ENCODE data around the gene ECE2.
"Not testable (repeated sequence)": the region's sequence is repeated elsewhere in the genome, so short reads cannot be mapped to it uniquely, and the experiment has no call there.

The ECE2 gene

DNA sequence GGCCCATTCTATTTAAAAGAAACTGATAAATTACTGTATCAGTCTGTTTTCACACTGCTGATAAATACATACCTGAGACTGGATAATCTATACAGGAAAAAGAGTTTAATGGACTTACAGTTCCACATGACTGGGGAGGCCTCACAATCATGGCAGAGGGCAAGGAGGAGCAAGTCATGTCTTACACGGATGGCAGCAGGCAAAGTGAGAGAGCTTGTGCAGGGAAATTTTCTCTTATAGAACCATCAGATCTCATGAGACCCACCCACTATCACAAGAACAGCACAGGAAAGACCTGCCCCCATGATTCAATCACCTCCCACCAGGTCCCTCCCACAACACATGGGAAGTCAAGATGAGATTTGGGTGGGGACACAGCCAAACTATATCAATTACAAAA, 8.6 kb upstream of the ECE2 start:
- DNase-seq (ENCODE audit: low read depth in 2 of 2): not testable (repeated sequence)

DNA sequence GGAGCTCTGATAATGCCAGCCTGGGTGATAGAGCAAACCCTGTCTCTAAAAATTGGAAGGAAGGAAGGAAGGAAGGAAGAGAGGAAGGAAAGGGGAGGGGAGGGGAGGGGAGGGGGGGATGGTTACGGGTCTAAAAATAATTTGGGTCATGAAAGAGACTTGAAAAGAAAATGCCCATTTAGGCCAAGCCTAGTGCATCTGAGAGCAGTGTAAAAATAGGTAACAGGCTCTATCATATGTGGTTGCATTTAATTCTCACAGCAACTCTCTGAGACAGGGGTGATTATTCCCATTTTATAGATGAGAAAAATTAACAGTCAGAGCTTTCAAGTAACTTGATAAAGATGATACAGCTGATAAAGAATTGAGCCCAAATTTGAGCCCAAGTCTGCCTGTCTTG, 3.6 kb upstream of the ECE2 start:
- no peak for DNase-seq (ENCODE audit: low read depth in 2 of 2)

DNA sequence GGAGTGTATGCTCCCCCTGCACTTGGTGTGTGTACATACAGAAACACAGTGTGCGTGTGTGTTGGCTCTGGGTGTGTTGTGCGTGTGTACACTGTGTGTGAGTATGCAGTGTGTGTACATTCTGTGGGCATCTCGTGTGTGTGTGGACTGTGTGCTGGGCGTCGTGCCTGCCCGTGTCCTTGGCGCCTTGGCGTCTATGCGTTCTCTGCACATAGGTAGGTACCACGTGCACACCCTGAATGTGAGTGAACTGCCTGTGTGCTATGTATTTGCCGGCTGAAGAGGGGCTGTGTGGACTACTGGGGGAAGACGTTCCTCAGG, 481 bp upstream of the ECE2 start:
- no peak for DNase-seq (ENCODE audit: low read depth in 2 of 2)

- DNase-seq (ENCODE audit: low read depth in 2 of 2): no peak
Measured at GRCh38 chr3:184277366-184277765, 1.5 kb downstream of the ECE2 start.

GRCh38 chr3:184282941-184283340, 7.1 kb downstream of the ECE2 start:
- DNase-seq (ENCODE audit: low read depth in 2 of 2): no peak

DNA sequence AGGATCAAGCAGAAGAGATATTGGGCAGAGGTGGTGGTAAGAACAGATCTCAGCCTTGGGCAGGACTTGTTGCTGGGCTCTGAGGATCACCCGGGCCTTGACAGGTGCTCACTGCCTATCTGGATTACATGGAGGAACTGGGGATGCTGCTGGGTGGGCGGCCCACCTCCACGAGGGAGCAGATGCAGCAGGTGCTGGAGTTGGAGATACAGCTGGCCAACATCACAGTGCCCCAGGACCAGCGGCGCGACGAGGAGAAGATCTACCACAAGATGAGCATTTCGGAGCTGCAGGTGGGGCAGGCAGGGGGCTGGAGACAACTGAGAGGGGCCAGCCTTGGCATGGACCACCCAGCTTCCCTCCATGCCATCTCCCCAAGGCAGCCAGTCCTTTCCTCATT, 7.9 kb downstream of the ECE2 start:
- DNase-seq (ENCODE audit: low read depth in 2 of 2): no peak

DNA sequence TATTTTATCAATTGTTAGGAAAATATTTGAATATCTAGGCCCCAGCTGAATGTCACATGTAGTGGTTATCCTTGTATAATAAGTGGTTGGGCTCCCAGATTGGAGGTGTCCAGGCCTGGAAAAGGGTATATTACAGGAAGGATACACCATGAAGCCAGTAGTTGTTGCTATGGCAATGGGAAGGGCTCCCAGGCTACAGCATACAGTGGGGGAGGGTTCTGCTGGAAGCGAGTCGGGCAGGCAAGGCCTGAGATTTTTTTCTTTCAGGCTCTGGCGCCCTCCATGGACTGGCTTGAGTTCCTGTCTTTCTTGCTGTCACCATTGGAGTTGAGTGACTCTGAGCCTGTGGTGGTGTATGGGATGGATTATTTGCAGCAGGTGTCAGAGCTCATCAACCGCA, 8.9 kb downstream of the ECE2 start:
- no peak for DNase-seq (ENCODE audit: low read depth in 2 of 2)

- peak; percentile 41 to 47 for DNase-seq (ENCODE audit: low read depth in 2 of 2)
Measured at GRCh38 chr3:184289426-184289938, 13.7 kb downstream of the ECE2 start.

- DNase-seq (ENCODE audit: low read depth in 2 of 2): no peak
Measured at GRCh38 chr3:184290331-184290730, 14.5 kb downstream of the ECE2 start.

GRCh38 chr3:184291044-184291737, 15.4 kb downstream of the ECE2 start:
- no peak for DNase-seq (ENCODE audit: low read depth in 2 of 2)

GRCh38 chr3:184291738-184292445, 16.1 kb downstream of the ECE2 start:
- no peak for DNase-seq (ENCODE audit: low read depth in 2 of 2)

DNA sequence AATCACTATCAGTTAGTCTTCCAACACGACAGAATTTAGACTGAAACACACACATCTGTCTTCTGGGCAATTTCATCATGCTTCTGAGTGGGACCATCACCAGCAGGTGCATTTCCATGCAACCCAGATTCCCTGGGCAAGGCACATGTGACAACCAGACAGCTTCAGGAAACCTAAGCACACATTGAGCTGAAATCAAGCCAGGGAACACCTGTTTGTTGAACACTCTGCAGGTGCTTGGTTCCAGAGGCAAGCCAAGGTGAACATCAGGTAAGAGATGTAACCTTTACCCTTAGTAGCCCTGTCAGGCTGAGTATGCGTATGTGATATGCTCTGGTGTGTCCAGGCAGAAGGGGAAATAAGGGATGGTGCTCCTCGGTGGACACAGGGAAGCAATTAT, 19.9 kb downstream of the ECE2 start:
- DNase-seq (ENCODE audit: low read depth in 2 of 2): no peak

DNA sequence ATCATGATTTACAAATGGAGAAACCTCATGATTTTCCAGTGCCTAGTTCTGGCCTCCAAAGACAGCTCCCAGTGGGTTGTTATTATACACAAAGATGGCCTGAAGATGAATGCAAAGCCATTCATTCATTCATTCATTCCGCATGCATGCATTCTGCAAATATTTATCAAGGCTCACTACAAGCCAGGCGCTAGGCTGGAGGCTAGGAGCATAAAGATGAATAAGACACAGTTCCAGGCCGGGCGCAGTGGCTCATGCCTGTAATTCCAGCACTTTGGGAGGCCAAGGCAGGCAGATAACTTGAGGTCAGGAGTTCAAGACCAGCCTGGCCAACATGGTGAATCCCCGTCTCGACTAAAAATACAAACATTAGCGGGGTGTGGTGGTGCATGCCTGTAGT, 20.8 kb downstream of the ECE2 start:
- no peak for DNase-seq (ENCODE audit: low read depth in 2 of 2)

DNA sequence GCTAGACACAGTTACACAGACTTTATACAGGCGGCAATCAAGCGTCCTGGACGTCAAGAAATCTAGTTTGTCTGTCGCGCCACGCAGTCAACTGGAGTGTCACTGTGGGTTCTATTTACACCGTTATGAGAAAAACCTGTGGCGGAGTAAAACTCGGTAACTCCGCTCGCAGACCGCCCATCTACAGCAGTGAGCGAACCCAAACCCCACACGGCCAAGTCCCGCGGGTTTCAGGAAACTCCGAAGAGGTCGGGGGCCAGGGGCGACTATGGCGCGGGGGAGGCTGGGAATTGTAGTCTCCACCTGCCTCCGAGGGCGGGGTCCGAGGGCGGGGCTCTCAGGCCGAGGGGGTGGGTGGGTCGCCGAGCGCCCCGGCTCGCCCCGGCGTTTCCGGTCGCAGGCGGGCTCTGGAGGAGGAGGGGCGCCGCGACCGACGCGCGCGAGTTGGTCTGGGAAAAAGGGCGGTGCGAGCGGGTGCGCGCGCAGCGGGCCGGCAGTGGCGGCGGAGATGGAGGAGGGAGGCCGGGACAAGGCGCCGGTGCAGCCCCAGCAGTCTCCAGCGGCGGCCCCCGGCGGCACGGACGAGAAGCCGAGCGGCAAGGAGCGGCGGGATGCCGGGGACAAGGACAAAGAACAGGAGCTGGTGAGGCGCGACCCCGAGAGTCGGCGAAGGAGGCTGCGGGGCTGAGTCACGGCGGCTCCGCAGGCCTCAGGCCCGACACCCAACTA, 23.1 kb downstream of the ECE2 start, which contains the start of gene PSMD2:
Gene PSMD2, plus strand, starts transcription at position 483 of the 729 bp plus-strand sequence. Its CDS starts 26 bp downstream, at position 509.
- peak; percentile 97 to 98 for DNase-seq (ENCODE audit: low read depth in 2 of 2)

DNA sequence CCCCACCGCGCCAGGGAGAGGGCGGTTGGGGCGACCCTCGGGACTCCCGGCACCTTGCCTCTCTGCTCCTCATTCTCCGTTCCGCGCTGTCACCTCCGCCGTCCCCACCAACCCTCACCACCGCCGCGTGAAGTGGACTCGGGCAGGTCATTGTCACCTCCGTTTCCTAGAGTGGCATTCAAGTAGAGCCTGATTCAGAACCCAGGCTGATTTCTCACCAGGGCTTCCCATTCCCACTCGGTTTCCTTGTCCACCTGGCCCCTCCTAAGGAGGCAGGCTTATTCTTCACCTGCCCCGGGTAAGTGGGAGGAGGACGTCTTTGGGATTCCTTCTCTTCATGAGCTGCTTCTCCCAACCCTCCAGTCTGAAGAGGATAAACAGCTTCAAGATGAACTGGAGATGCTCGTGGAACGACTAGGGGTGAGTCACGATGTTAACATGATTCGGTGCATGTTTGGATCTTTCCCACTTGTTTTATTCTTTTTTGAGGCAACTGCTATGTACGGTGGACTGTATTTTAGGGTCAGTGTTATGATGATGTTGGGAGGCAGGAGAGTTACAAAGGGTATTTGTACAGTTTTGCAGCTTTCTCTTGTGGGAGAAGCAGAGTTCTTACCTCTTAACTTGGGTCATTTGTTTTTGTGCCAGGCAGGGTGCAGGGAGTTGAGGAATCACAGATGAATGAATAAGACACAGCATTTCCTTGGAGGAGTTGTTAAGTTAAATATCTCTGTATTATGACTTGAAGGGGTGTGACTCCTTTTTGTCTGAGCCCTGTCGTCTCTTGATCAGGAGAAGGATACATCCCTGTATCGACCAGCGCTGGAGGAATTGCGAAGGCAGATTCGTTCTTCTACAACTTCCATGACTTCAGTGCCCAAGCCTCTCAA, 23.9 kb downstream of the ECE2 start:
- DNase-seq (ENCODE audit: low read depth in 2 of 2): no peak

DNA sequence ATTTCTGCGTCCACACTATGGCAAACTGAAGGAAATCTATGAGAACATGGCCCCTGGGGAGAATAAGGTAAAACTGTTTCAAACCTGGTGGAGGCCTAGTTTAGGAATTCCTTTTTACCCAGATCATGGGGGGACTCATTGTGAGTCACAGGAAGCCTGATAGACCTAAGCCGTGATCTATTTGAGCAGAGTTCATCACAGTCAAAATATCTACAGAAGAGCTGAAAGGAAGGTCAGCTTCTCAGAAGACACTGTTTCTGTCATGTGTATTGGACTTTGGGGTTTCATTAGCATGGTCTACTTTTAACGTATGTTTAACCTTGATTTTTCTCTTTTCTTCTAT, 24.5 kb downstream of the ECE2 start:
- DNase-seq (ENCODE audit: low read depth in 2 of 2): no peak

GRCh38 chr3:184305577-184305976, 29.8 kb downstream of the ECE2 start:
- no peak for DNase-seq (ENCODE audit: low read depth in 2 of 2)

GRCh38 chr3:184306341-184306972, 30.6 kb downstream of the ECE2 start:
- no peak for DNase-seq (ENCODE audit: low read depth in 2 of 2)

- no peak for DNase-seq (ENCODE audit: low read depth in 2 of 2)
Measured at GRCh38 chr3:184307915-184308314, 32.1 kb downstream of the ECE2 start.

DNA sequence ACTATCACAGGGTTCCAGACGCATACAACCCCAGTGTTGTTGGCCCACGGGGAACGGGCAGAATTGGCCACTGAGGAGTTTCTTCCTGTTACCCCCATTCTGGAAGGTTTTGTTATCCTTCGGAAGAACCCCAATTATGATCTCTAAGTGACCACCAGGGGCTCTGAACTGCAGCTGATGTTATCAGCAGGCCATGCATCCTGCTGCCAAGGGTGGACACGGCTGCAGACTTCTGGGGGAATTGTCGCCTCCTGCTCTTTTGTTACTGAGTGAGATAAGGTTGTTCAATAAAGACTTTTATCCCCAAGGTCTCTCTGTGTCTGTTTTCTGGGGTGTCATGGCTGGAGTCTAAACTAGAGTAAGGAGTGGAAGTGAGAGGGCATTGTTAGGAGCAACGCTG, 32.9 kb downstream of the ECE2 start:
- DNase-seq (ENCODE audit: low read depth in 2 of 2): no peak

- no peak for DNase-seq (ENCODE audit: low read depth in 2 of 2)
Measured at GRCh38 chr3:184311633-184312032, 35.8 kb downstream of the ECE2 start.

Measured in stimulated activated CD8-positive, alpha-beta memory T cell treated with anti-CD3 and anti-CD28 coated beads, Interleukin-15, amount 100 ng/mL, for 48 hours (primary cell).